Spleen (tissue), 11 donors: ENCODE measurements around the gene SCPEP1. TPM values are rescaled to one million over a fixed set of nuclear protein-coding genes. Genes with fewer than 3 reads are reported as not detected.

ENCODE experiments used
- DNase-seq: peaks from one replicate; pipeline ENCODE4 v3.0.0-alpha.2; 2020
- H3K27ac ChIP-seq, 8 donors: fragments of 200-600 bp; sonication (generic) in 7 of 8; 1 replicate in 4 of 8; 2 replicates in 4 of 8; pipeline versions ENCODE4 v1.5.0 to v1.8.0; 2016 to 2021; ENCODE audit warnings: inconsistent platforms in 4 of 8, mild to moderate bottlenecking in 4 of 8, moderate library complexity in 1 of 8
- H3K27me3 ChIP-seq, 7 donors: fragments of 200-600 bp; sonication (generic) in 6 of 7; replicated peaks in 1 of 7; 1 replicate in 4 of 7; 2 replicates in 3 of 7; pipeline versions ENCODE4 v1.5.0 to v1.8.0; 2016 to 2021; ENCODE audit warnings: inconsistent platforms in 3 of 7, mild to moderate bottlenecking in 1 of 7
- H3K36me3 ChIP-seq, 6 donors: fragments of 200-600 bp; sonication (generic) in 5 of 6; 1 replicate in 4 of 6; 2 replicates in 2 of 6; pipeline versions ENCODE4 v1.5.0 to v1.8.0; 2016 to 2021; ENCODE audit warnings: inconsistent platforms in 2 of 6
- H3K4me1 ChIP-seq, 6 donors: fragments of 200-600 bp; sonication (generic) in 5 of 6; 1 replicate in 3 of 6; 2 replicates in 3 of 6; pipeline versions ENCODE4 v1.5.0 to v1.8.0; 2016 to 2021; ENCODE audit warnings: inconsistent platforms in 3 of 6
- H3K4me3 ChIP-seq, 8 donors: fragments of 200-600 bp; sonication (generic) in 7 of 8; 1 replicate in 4 of 8; 2 replicates in 4 of 8; pipeline versions ENCODE4 v1.5.0 to v1.8.0; 2016 to 2021; ENCODE audit warnings: inconsistent platforms in 4 of 8, mild to moderate bottlenecking in 4 of 8, moderate library complexity in 2 of 8
- H3K9me3 ChIP-seq, 8 donors: fragments of 200-600 bp; sonication (generic) in 7 of 8; 1 replicate in 4 of 8; 2 replicates in 4 of 8; pipeline versions ENCODE4 v1.5.0 to v1.8.0; 2016 to 2021; ENCODE audit warnings: inconsistent platforms in 4 of 8
- CTCF ChIP-seq, 11 experiments: fragments of 200-600 bp in 7 of 11; fragments of 450-650 bp in 4 of 11; sonication (generic) in 4 of 11; IDR thresholded peaks in 8 of 11; conservative IDR thresholded peaks in 3 of 11; 1 replicate in 7 of 11; 2 replicates in 4 of 11; pipeline versions ENCODE4 v1.4.0 to v1.8.0; 2016 to 2021; ENCODE audit warnings: antibody characterized with exemption in 11 of 11, inconsistent platforms in 4 of 11, mild to moderate bottlenecking in 1 of 11
- POLR2A ChIP-seq, 3 donors: fragments of 450-650 bp; IDR thresholded peaks; one replicate each; pipeline ENCODE4 v1.5.1; 2017; ENCODE audit warnings: antibody characterized with exemption in 3 of 3, mild to moderate bottlenecking in 1 of 3
- POLR2AphosphoS5 ChIP-seq, 3 donors: sonication (generic); formaldehyde crosslinking; IDR thresholded peaks; one replicate each; pipeline ENCODE4 v1.5.1; 2017; ENCODE audit warnings: antibody characterized with exemption in 3 of 3
- WGBS, 5 donors: extraction: QIAGEN DNeasy Blood & Tissue Kit in 3 of 5; methylation state at CpG; one replicate each; pipeline versions ENCODE4 v1.1.5 to v1.1.7; 2013 to 2018; 5-methylcytosine and 5-hydroxymethylcytosine counted together
- intact Hi-C: fragments of 100-400 bp; cut with DNase I; formaldehyde crosslinking; loops from one replicate; pipeline ENCODE4 v1.15.0; 2023; ENCODE audit warnings: low total_unique reads
- polyA plus RNA-seq, 3 donors: library from polyadenylated mRNA; stranded (reverse); fragments of 200-250 nt; gene quantifications; one replicate each; pipeline ENCODE4 v1.2.1, GENCODE V29; 2013
- total RNA-seq, 7 donors: library from RNA; depleted of rRNA in 3 of 7; stranded (reverse); fragments of >200 nt in 3 of 7; fragmentation: NEBNext Ultra II Directional in 4 of 7; extraction: Animal tissue kit (Norgen Biotek cat#: 25700) in 4 of 7; gene quantifications; one replicate each; pipeline versions ENCODE4 v1.1.0 to v1.2.1, GENCODE V29; 2016 to 2021
- donor health status: healthy with polysubstance abuse.
- donor health status: DM: no; HTN: no; CAD: no; lungs with moderate emphysema.
- donor health status: DM: no; HTN: no; CAD: no.
- donor health status: Bipolar disorder and iron deficiency.
- donor health status: healthy.
- donor health status: DM: no; HTN: no; CAD: no.
- donor health status: DM: yes; HTN: yes; CAD: no.

Gene SCPEP1
- total and polyA plus RNA-seq, 10 donors, result 74.4 to 127 (median 97.7) TPM

GRCh38 chr17:56985371-56986162 is 7.6 kb downstream of the SCPEP1 start:
- H3K4me3 ChIP-seq, result peak overlapping the region in 1 of 8 donors; percentile 18
- 41 to 76% (median 62%) methylated on average over 14 of the region's 14 CpGs for WGBS, 5 donors
- no peak for DNase-seq
- peaks cover 0 to 67% (median 28%) of the 10 kb centered on the region in 6 donors for H3K4me1 ChIP-seq
- no peaks in the 10 kb centered on the region for H3K27me3 ChIP-seq
- H3K27ac ChIP-seq, result peak overlapping the region in 7 of 8 donors; percentile 44 to 83 (median 72)
- peaks cover 0 to 100% (median 55%) of the 10 kb centered on the region in 6 donors for H3K36me3 ChIP-seq
- no peaks in the 10 kb centered on the region for H3K9me3 ChIP-seq
- intact Hi-C loops, result no loop called here
- TF ChIP-seq POLR2A (IDR thresholded peaks at IDR 0.05) (no peak), POLR2AphosphoS5 (IDR thresholded peaks at IDR 0.05) (peak in 1 of 3 donors; percentile 18), CTCF (IDR thresholded peaks at IDR 0.05 in 8 of 11, conservative IDR thresholded peaks at IDR 0.05 in 3 of 11) (no peak)

GRCh38 chr17:56987283-56987834 is 9.4 kb downstream of the SCPEP1 start:
- Histone ChIP-seq H3K4me1 (peaks cover 0 to 52% (median 22%) of the 10 kb centered on the region in 6 donors), H3K9me3 (no peaks in the 10 kb centered on the region), H3K4me3 (no peak overlapping the region), H3K36me3 (peaks cover 0 to 100% (median 62%) of the 10 kb centered on the region in 6 donors), H3K27ac (peak overlapping the region in 3 of 8 donors; percentile 33 to 83 (median 75)), H3K27me3 (no peaks in the 10 kb centered on the region)
- WGBS, 5 donors, result 68 to 89% (median 70%) methylated on average over 11 of the region's 11 CpGs
- intact Hi-C loops, result no loop called here
- TF ChIP-seq CTCF (IDR thresholded peaks at IDR 0.05 in 8 of 11, conservative IDR thresholded peaks at IDR 0.05 in 3 of 11), result no peak
- no peak for TF ChIP-seq POLR2AphosphoS5 (IDR thresholded peaks at IDR 0.05)
- TF ChIP-seq POLR2A (IDR thresholded peaks at IDR 0.05), result no peak
- no peak for DNase-seq

GRCh38 chr17:56988901-56989572 is 11.1 kb downstream of the SCPEP1 start:
- no peak for DNase-seq
- no peaks in the 10 kb centered on the region for H3K9me3 ChIP-seq
- no peak overlapping the region for H3K27ac ChIP-seq
- WGBS, 5 donors, result 94 to 99% (median 97%) methylated on average over 4 of the region's 4 CpGs
- H3K4me3 ChIP-seq, result no peak overlapping the region
- intact Hi-C loops, result no loop called here
- H3K27me3 ChIP-seq, result no peaks in the 10 kb centered on the region
- H3K4me1 ChIP-seq, result peaks cover 0 to 36% (median 19%) of the 10 kb centered on the region in 6 donors
- peaks cover 0 to 100% (median 67%) of the 10 kb centered on the region in 6 donors for H3K36me3 ChIP-seq
- TF ChIP-seq POLR2AphosphoS5 (IDR thresholded peaks at IDR 0.05) (no peak), POLR2A (IDR thresholded peaks at IDR 0.05) (no peak), CTCF (IDR thresholded peaks at IDR 0.05 in 8 of 11, conservative IDR thresholded peaks at IDR 0.05 in 3 of 11) (no peak)
